HuH-7 (cell line): ENCODE results near the gene PPP1R14B.
A peak's percentile ranks its signal among the peaks of the same experiment; 100 is the strongest.

ENCODE experiments used
- DNase-seq: peaks from one replicate; pipeline ENCODE4 v3.0.0; 2011; ENCODE audit warnings: low spot score

The PPP1R14B gene

GRCh38 chr11:64245401-64245796 is 1.3 kb downstream of the PPP1R14B start:
- DNase-seq, result no peak

- DNase-seq, result no peak
Observed at GRCh38 chr11:64244966-64245365, 1.8 kb downstream of the PPP1R14B start.

- no peak for DNase-seq
Observed at GRCh38 chr11:64244107-64244506, 2.6 kb downstream of the PPP1R14B start.

GRCh38 chr11:64243236-64243854 is 3.4 kb downstream of the PPP1R14B start:
- no peak for DNase-seq

- no peak for DNase-seq
Observed at GRCh38 chr11:64241491-64242374, 5.0 kb downstream of the PPP1R14B start.

- peak; percentile 82 for DNase-seq
Observed at GRCh38 chr11:64241241-64241490, 5.6 kb downstream of the PPP1R14B start.

- peak; percentile 83 for DNase-seq
Observed at GRCh38 chr11:64240435-64241240, 6.1 kb downstream of the PPP1R14B start, which contains the start of gene FKBP2. Gene FKBP2, plus strand, starts transcription at chr11:64241095. Its CDS starts 1,293 bp downstream, at chr11:64242388.

- no peak for DNase-seq
Observed at GRCh38 chr11:64239662-64240434, 6.9 kb downstream of the PPP1R14B start.

- DNase-seq, result no peak
Observed at GRCh38 chr11:64238999-64239398, 7.7 kb downstream of the PPP1R14B start.

GRCh38 chr11:64238076-64238475 is 8.7 kb downstream of the PPP1R14B start:
- DNase-seq, result no peak

- DNase-seq, result no peak
Observed at GRCh38 chr11:64237484-64237951, 9.2 kb downstream of the PPP1R14B start.

- DNase-seq, result no peak
Observed at GRCh38 chr11:64235437-64236161, 11.1 kb downstream of the PPP1R14B start.

GRCh38 chr11:64234647-64235379 is 11.9 kb downstream of the PPP1R14B start:
- no peak for DNase-seq

GRCh38 chr11:64233913-64234586 is 12.7 kb downstream of the PPP1R14B start, which contains the start of gene VEGFB:
Gene VEGFB, plus strand, starts transcription at chr11:64234584. Its CDS starts 250 bp downstream, at chr11:64234834.
- DNase-seq, result peak; percentile 52

GRCh38 chr11:64232967-64233315 is 13.8 kb downstream of the PPP1R14B start:
- DNase-seq, result no peak

- no peak for DNase-seq
Observed at GRCh38 chr11:64232182-64232966, 14.4 kb downstream of the PPP1R14B start.

GRCh38 chr11:64231546-64231945 is 15.2 kb downstream of the PPP1R14B start:
- DNase-seq, result no peak

- no peak for DNase-seq
Observed at GRCh38 chr11:64230985-64231365, 15.8 kb downstream of the PPP1R14B start.
